HG03095 (cell line): ENCODE data around the gene GRM4.

ENCODE experiments used
- ATAC-seq: cut with Tn5 transposase; IDR thresholded peaks from one replicate; pipeline ENCODE4 v1.9.1; 2021; ENCODE audit warnings: moderate library complexity; ENCODE audit not compliant: unreplicated experiment

The GRM4 gene

GRCh38 chr6:34086558-34086957 is 59.3 kb downstream of the GRM4 start:
- no peak for ATAC-seq

- ATAC-seq: no peak
Measured at GRCh38 chr6:34085453-34086170, 60.3 kb downstream of the GRM4 start.

GRCh38 chr6:34084591-34085290 is 61.1 kb downstream of the GRM4 start:
- no peak for ATAC-seq

- no peak for ATAC-seq
Measured at GRCh38 chr6:34082864-34083626, 62.8 kb downstream of the GRM4 start.

- ATAC-seq: no peak
Measured at GRCh38 chr6:34082348-34082747, 63.5 kb downstream of the GRM4 start.

GRCh38 chr6:34080357-34080756 is 65.5 kb downstream of the GRM4 start:
- ATAC-seq: no peak

- no peak for ATAC-seq
Measured at GRCh38 chr6:34079899-34080298, 66.0 kb downstream of the GRM4 start.

- no peak for ATAC-seq
Measured at GRCh38 chr6:34075906-34076305, 70.0 kb downstream of the GRM4 start.

GRCh38 chr6:34074064-34074742 is 71.7 kb downstream of the GRM4 start:
- ATAC-seq: no peak

- no peak for ATAC-seq
Measured at GRCh38 chr6:34073540-34073939, 72.3 kb downstream of the GRM4 start.

GRCh38 chr6:34072727-34073126 is 73.2 kb downstream of the GRM4 start:
- ATAC-seq: no peak

GRCh38 chr6:34071884-34072379 is 74.0 kb downstream of the GRM4 start:
- ATAC-seq: no peak

- no peak for ATAC-seq
Measured at GRCh38 chr6:34071136-34071883, 74.6 kb downstream of the GRM4 start.

- no peak for ATAC-seq
Measured at GRCh38 chr6:34070315-34071135, 75.4 kb downstream of the GRM4 start.

- no peak for ATAC-seq
Measured at GRCh38 chr6:34068462-34069044, 77.3 kb downstream of the GRM4 start.

GRCh38 chr6:34067814-34068213 is 78.1 kb downstream of the GRM4 start:
- no peak for ATAC-seq

- ATAC-seq: no peak
Measured at GRCh38 chr6:34066772-34067770, 78.8 kb downstream of the GRM4 start.

GRCh38 chr6:34066218-34066571 is 79.7 kb downstream of the GRM4 start:
- ATAC-seq: no peak
